ENCODE measurements around the gene ENKD1. TPM values are rescaled to one million over a fixed set of nuclear protein-coding genes. Genes with fewer than 3 reads are reported as not detected.
"Not testable (repeated sequence)": the region's sequence is repeated elsewhere in the genome, so short reads cannot be mapped to it uniquely, and the experiment has no call there.

ENKD1 gene
- total RNA-seq, 6 experiments from 2014 or later, result 7.4 to 10.8 (median 8.9) TPM

DNA sequence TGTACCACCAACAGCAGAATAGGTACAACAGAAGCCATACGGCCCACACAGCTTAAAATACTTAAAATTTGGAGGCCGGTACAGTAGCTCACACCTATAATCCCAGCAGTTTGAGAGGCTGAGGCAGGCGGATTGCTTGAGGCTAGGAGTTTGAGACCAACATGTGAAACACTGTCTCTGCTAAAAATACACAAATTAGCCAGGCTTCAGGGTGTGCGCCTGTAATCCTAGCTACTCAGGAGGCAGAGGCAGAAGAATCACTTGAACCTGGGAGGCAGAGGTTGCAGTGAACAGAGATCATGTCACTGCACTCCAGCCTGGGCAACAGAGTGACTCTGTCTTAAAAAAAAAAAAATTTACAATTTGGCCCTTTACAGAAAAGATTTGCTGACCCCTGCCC lies 35.6 kb upstream of the ENKD1 start:
- Mint-ChIP-seq H3K9me3 (peaks cover 6% of the 10 kb centered on the region), H3K36me3 (ENCODE audit: low read depth) (peaks cover 9% of the 10 kb centered on the region), H3K4me3 (no peak overlapping the region), H3K27me3 (ENCODE audit: insufficient read depth) (no peaks in the 10 kb centered on the region), H3K27ac (no peak overlapping the region), H3K4me1 (ENCODE audit: low read depth) (no peaks in the 10 kb centered on the region; the same call in 1 of the 2 replicates)
- TF ChIP-seq, protein P1, sequence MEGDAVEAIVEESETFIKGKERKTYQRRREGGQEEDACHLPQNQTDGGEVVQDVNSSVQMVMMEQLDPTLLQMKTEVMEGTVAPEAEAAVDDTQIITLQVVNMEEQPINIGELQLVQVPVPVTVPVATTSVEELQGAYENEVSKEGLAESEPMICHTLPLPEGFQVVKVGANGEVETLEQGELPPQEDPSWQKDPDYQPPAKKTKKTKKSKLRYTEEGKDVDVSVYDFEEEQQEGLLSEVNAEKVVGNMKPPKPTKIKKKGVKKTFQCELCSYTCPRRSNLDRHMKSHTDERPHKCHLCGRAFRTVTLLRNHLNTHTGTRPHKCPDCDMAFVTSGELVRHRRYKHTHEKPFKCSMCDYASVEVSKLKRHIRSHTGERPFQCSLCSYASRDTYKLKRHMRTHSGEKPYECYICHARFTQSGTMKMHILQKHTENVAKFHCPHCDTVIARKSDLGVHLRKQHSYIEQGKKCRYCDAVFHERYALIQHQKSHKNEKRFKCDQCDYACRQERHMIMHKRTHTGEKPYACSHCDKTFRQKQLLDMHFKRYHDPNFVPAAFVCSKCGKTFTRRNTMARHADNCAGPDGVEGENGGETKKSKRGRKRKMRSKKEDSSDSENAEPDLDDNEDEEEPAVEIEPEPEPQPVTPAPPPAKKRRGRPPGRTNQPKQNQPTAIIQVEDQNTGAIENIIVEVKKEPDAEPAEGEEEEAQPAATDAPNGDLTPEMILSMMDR (IDR thresholded peaks at IDR 0.05), result no peak
- DNase-seq, result no peak

DNA sequence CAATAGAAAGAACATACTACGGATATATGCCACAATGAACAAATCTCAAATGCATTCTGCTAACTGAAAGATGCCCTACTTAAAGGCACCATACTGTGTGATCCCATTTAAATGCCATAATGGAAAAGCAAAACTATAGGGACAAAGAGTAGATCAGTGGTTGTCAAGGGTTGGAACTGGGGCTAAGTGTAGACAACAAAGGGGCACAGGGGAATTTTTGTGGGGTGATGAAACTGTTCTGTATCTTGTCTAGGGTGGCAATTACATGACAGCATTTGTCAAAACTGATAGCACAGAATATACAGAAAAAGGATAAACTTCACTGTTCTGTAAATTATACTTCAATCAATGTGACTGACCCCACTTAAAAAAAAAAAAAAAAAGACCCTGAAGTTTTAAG lies 34.9 kb upstream of the ENKD1 start:
- DNase-seq, result no peak
- Mint-ChIP-seq H3K27me3 (ENCODE audit: insufficient read depth) (no peaks in the 10 kb centered on the region), H3K36me3 (ENCODE audit: low read depth) (peaks cover 9% of the 10 kb centered on the region), H3K4me1 (ENCODE audit: low read depth) (no peaks in the 10 kb centered on the region; the same call in 1 of the 2 replicates), H3K27ac (no peak overlapping the region), H3K9me3 (peaks cover 6% of the 10 kb centered on the region), H3K4me3 (no peak overlapping the region)
- TF ChIP-seq, protein P1 (IDR thresholded peaks at IDR 0.05), result no peak

DNA sequence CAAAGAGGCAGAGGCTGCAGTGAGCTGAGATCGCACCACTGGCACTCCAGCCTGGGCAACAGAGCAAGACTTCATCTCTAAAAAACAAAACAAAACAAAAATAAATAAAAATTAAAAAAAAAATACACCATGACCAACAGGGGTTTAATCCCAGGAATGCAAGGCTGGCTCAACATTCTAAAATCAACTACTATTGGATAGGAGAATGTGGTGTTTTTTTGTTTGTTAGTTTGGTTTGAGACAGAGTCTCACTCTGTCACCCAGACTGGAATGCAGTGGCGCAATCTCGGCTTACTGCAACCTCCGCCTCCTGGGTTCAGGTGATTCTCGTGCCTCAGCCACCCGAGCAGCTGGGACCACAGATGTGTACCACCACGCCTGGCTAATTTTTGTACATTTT lies 32.7 kb upstream of the ENKD1 start:
- Mint-ChIP-seq H3K27ac (no peak overlapping the region), H3K36me3 (ENCODE audit: low read depth) (peaks cover 9% of the 10 kb centered on the region), H3K4me3 (no peak overlapping the region), H3K4me1 (ENCODE audit: low read depth) (no peaks in the 10 kb centered on the region; the same call in 1 of the 2 replicates), H3K27me3 (ENCODE audit: insufficient read depth) (no peaks in the 10 kb centered on the region), H3K9me3 (peaks cover 6% of the 10 kb centered on the region)
- DNase-seq, result no peak
- TF ChIP-seq, protein P1 (IDR thresholded peaks at IDR 0.05), result no peak

DNA sequence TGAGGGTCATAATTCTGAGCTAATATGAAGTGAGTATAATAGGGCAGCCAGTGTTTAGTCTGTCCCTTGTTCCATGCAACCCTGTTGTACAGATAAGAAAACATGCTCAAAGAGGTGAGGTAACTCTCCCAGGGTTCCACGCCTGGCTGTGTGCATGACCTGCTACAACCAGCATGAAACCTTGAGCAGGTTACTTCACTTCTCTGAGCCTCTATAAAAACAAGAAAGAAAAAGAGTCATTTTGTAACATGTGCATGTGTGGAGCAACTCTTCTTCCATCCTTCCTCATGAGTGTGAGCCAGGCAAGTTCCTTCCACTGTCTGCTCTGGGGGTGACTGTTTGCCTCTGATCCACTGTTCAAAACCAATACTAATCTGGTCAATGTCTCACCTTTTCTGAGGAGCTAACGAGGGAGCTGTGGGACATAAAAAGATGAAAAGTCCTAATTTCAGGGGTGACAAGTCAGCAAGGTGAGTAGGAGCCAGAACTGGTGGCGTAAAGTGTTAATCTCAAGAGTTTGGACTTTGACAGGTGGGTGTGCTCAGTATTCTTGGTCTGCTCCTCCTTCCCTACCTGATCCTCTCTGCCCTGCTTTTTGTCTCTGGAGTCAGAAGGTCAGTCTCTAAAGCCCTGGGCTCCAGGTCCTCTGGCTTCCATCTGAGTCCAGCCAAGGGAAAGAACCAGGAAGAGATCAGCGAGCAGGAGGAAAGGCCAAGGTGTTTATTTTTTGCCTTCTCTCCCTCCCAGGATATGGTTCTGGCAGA lies 31.1 kb upstream of the ENKD1 start:
- Mint-ChIP-seq H3K27me3 (ENCODE audit: insufficient read depth) (no peaks in the 10 kb centered on the region), H3K4me3 (no peak overlapping the region), H3K27ac (no peak overlapping the region), H3K4me1 (ENCODE audit: low read depth) (no peaks in the 10 kb centered on the region; the same call in 1 of the 2 replicates), H3K9me3 (peaks cover 6% of the 10 kb centered on the region), H3K36me3 (ENCODE audit: low read depth) (peaks cover 9% of the 10 kb centered on the region)
- no peak for DNase-seq
- TF ChIP-seq, protein P1 (IDR thresholded peaks at IDR 0.05), result no peak

DNA sequence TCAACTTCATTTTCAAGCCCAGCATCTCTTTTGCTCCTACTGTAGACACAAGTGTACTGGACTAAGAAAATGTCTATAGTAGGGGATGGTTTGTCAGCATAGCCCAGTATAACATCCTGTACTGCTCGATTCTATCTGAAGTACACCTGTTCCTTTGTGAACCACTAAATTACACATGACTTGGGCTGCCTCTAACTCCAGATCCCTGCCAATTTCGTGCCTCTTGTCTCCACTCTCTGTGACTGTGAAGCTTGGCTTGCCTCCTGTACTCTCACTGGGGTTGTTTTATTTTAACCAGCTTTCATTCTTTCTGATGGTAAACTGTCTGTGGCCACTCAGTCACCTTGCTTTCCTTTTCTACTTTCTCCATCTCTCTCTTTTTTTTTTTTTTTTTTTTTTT lies 28.1 kb upstream of the ENKD1 start:
- no peaks in the 10 kb centered on the region for H3K27me3 Mint-ChIP-seq (ENCODE audit: insufficient read depth)
- no peak overlapping the region for H3K27ac Mint-ChIP-seq
- H3K36me3 Mint-ChIP-seq (ENCODE audit: low read depth), result peaks cover 13% of the 10 kb centered on the region
- H3K9me3 Mint-ChIP-seq, result peaks cover 6% of the 10 kb centered on the region
- TF ChIP-seq, protein P1 (IDR thresholded peaks at IDR 0.05), result no peak
- no peaks in the 10 kb centered on the region; the same call in 1 of the 2 replicates for H3K4me1 Mint-ChIP-seq (ENCODE audit: low read depth)
- no peak for DNase-seq
- H3K4me3 Mint-ChIP-seq, result no peak overlapping the region

DNA sequence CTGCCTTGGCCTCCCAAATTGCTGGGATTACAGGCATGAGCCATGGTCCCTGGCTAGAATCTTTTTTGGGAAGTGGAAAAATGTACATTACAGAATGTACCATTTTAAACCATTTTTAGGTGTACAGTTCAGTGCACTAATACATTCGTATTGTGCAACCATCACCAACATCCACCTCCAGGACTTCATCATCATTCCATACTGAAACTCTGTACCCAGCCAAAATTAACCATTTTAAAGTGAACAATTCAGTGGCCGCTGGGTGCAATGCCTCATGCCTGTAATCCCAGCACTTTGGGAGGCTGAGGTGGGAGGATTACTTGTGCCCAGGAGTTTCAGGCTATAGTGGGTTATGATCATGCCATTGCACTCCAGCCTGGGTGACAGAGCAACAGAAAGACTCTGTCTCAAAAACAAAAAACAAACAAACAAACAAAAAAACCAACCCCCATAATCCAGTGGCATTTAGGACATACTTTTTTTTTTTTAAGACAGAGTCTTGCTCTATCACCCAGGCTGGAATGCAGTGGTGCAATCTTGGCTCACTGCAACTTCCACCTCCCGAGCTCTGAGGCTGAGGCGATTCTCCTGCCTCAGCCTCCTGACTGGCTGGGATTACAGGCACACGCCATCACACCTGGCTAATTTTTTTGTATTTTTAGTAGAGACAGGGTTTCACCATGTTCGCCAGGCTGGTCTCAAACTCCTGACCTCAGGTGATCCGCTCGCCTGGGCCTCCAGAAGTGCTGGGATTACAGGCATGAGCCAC lies 27.2 kb upstream of the ENKD1 start:
- not testable (repeated sequence) for H3K36me3 Mint-ChIP-seq (ENCODE audit: low read depth); H3K27ac Mint-ChIP-seq; H3K27me3 Mint-ChIP-seq (ENCODE audit: insufficient read depth); H3K4me1 Mint-ChIP-seq (ENCODE audit: low read depth); H3K4me3 Mint-ChIP-seq; H3K9me3 Mint-ChIP-seq; DNase-seq

Measured in HFFc6 (cell line).